ENCODE measurements around the gene DIS3L2. TPM values are rescaled to one million over a fixed set of nuclear protein-coding genes. Genes with fewer than 3 reads are reported as not detected.

Gene DIS3L2
- total and polyA plus RNA-seq, 2 of the 8 experiments (the other 6 are each of a cell fraction or from before 2014, with no cell fraction given): 11.5 to 21.6 TPM

DNA sequence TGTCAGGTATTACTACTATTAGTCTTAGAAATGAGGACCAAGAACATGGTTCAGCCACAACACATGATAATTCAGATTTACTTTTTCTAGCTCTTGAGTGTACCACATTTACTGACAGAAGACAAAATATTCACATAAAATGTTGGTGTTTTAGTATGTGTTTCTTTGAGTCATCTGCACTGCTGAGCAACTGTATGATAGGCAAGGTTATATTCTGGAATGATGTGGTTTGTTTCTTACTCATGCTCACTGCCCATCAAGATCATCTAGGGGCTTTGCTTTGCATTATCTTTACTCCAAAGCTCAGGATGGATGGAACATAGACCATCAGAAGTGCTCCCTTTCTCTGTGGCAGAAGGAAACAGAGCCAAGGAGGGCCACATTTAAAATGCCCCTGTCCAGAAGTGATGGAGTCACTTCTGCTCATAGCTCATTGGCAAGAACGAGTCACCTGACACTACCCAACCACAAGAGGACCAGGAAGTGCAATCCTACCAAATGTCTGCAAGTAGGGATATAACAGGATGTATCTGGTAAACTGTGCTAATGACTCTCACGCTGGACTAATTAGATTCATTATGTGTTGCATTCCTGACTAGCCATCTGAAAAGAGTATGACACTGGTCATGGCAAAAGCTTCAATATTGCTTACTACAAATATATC, 81.5 kb downstream of the DIS3L2 start (continued):
- TF ChIP-seq NANOG (IDR thresholded peaks at IDR 0.05; ENCODE audit: insufficient read depth, low read depth, low read length, poor library complexity, severe bottlenecking): no peak

Measured in H1 (cell line).